Tibial artery (tissue), 4 donors: ENCODE results near the gene TNNC2.

Source experiments
- DNase-seq, 2 donors: peaks; one replicate each; pipeline ENCODE4 v3.0.0-alpha.2; 2019
- H3K27ac ChIP-seq, 2 donors: fragments of 200-600 bp; sonication (generic) in 1 of 2; 1 replicate in 1 of 2; 2 replicates in 1 of 2; pipeline ENCODE4 v1.5.1; 2018 to 2019; ENCODE audit warnings: mild to moderate bottlenecking in 1 of 2
- H3K27me3 ChIP-seq, 2 donors: fragments of 200-600 bp; sonication (generic) in 1 of 2; one replicate each; pipeline versions ENCODE4 v1.5.1 to v1.6.0; 2016 to 2019
- H3K36me3 ChIP-seq, 3 donors: fragments of 200-600 bp; sonication (generic) in 2 of 3; one replicate each; pipeline ENCODE4 v1.5.1; 2016 to 2019; ENCODE audit warnings: mild to moderate bottlenecking in 2 of 3
- H3K4me1 ChIP-seq, 4 donors: fragments of 200-600 bp; sonication (generic) in 2 of 4; 1 replicate in 3 of 4; 2 replicates in 1 of 4; pipeline ENCODE4 v1.5.1; 2016 to 2019
- H3K4me3 ChIP-seq, 2 donors: fragments of 200-600 bp; sonication (generic) in 1 of 2; 1 replicate in 1 of 2; 2 replicates in 1 of 2; pipeline ENCODE4 v1.5.1; 2018 to 2019; ENCODE audit warnings: mild to moderate bottlenecking in 2 of 2
- H3K9me3 ChIP-seq, 3 donors: fragments of 200-600 bp; sonication (generic) in 1 of 3; one replicate each; pipeline ENCODE4 v1.5.1; 2016 to 2019
- CTCF ChIP-seq, 2 experiments: fragments of 200-600 bp in 1 of 2; fragments of 450-650 bp in 1 of 2; IDR thresholded peaks; one replicate each; pipeline ENCODE4 v1.5.1; 2017 to 2019; ENCODE audit warnings: antibody characterized with exemption in 2 of 2, mild to moderate bottlenecking in 1 of 2, moderate library complexity in 1 of 2
- intact Hi-C: fragments of 100-400 bp; cut with DNase I; formaldehyde crosslinking; loops from one replicate; pipeline ENCODE4 v1.15.0; 2023; ENCODE audit warnings: low total_unique reads

The TNNC2 gene

GRCh38 chr20:45859916-45860315 is 32.8 kb upstream of the TNNC2 start:
- H3K4me1 ChIP-seq = peaks cover 0 to 32% (median 25%) of the 10 kb centered on the region in 4 donors
- H3K27ac ChIP-seq = no peak overlapping the region
- no peak overlapping the region for H3K4me3 ChIP-seq
- no peaks in the 10 kb centered on the region for H3K36me3 ChIP-seq
- H3K9me3 ChIP-seq = no peaks in the 10 kb centered on the region
- no peak for TF ChIP-seq CTCF (IDR thresholded peaks at IDR 0.05)
- intact Hi-C loops = no loop called here
- H3K27me3 ChIP-seq = no peaks in the 10 kb centered on the region
- no peak for DNase-seq

GRCh38 chr20:45857882-45858216 is 30.7 kb upstream of the TNNC2 start:
- DNase-seq = no peak
- Histone ChIP-seq H3K9me3 (no peaks in the 10 kb centered on the region), H3K27ac (peak overlapping the region; percentile 68 to 75), H3K4me3 (peak overlapping the region; percentile 63 to 64), H3K27me3 (no peaks in the 10 kb centered on the region), H3K4me1 (peaks cover 0 to 38% (median 31%) of the 10 kb centered on the region in 4 donors), H3K36me3 (peaks cover 0 to 15% (median 4%) of the 10 kb centered on the region in 3 donors)
- no peak for TF ChIP-seq CTCF (IDR thresholded peaks at IDR 0.05)
- intact Hi-C loops = no loop called here

GRCh38 chr20:45857114-45857881 is 30.2 kb upstream of the TNNC2 start, which contains the start of the genes ACOT8 and ZSWIM3:
ACOT8 (minus strand) TSS chr20:45857392; CDS start chr20:45857315, 77 bp downstream.
ZSWIM3 (plus strand) TSS chr20:45857614; CDS start chr20:45857826, 212 bp downstream.
- peak within 1 kb of the TSS; percentile 68 to 75 for H3K27ac ChIP-seq
- peak within 1 kb of the TSS; percentile 63 to 64 for H3K4me3 ChIP-seq
- intact Hi-C loops = no loop called here
- no peaks in the 10 kb centered on the region for H3K27me3 ChIP-seq
- DNase-seq = peak; percentile 98 to 99
- H3K4me1 ChIP-seq = peaks cover 0 to 38% (median 31%) of the 10 kb centered on the region in 4 donors
- peaks cover 0 to 21% (median 4%) of the 10 kb centered on the region in 3 donors for H3K36me3 ChIP-seq
- TF ChIP-seq CTCF (IDR thresholded peaks at IDR 0.05) = peak in 1 of 2 experiments; percentile 7
- no peaks in the 10 kb centered on the region for H3K9me3 ChIP-seq

- H3K27me3 ChIP-seq = no peaks in the 10 kb centered on the region
- H3K27ac ChIP-seq = no peak overlapping the region
- H3K4me1 ChIP-seq = peaks cover 0 to 35% (median 30%) of the 10 kb centered on the region in 4 donors
- TF ChIP-seq CTCF (IDR thresholded peaks at IDR 0.05) = no peak
- peaks cover 2 to 44% (median 8%) of the 10 kb centered on the region in 3 donors for H3K36me3 ChIP-seq
- no peaks in the 10 kb centered on the region for H3K9me3 ChIP-seq
- DNase-seq = no peak
- H3K4me3 ChIP-seq = no peak overlapping the region
- intact Hi-C loops = no loop called here
Measured at GRCh38 chr20:45853484-45853883, 26.4 kb upstream of the TNNC2 start.

GRCh38 chr20:45852326-45852725 is 25.2 kb upstream of the TNNC2 start:
- no peaks in the 10 kb centered on the region for H3K9me3 ChIP-seq
- no peak overlapping the region for H3K27ac ChIP-seq
- no peaks in the 10 kb centered on the region for H3K27me3 ChIP-seq
- no peak overlapping the region for H3K4me3 ChIP-seq
- DNase-seq = no peak
- H3K4me1 ChIP-seq = peaks cover 0 to 26% (median 21%) of the 10 kb centered on the region in 4 donors
- no peak for TF ChIP-seq CTCF (IDR thresholded peaks at IDR 0.05)
- intact Hi-C loops = no loop called here
- H3K36me3 ChIP-seq = peaks cover 11 to 56% (median 17%) of the 10 kb centered on the region in 3 donors
